T-cell (primary cell): ENCODE measurements around the gene ZNF778. TPM values are rescaled to one million over a fixed set of nuclear protein-coding genes. Genes with fewer than 3 reads are reported as not detected.

Experiments
- ATAC-seq, 4 experiments: fragments of 200-7000 bp in 3 of 4; fragments of 150-1000 bp in 1 of 4; cut with Tn5 transposase; replicated peaks in 1 of 4; 1 replicate in 3 of 4; 2 replicates in 1 of 4; pipeline ENCODE4 v1.10.0; 2021; ENCODE audit warnings: moderate library complexity in 3 of 4, mild to moderate bottlenecking in 2 of 4, moderate number of reproducible peaks in 1 of 4
- CTCF ChIA-PET, 2 donors: fragments of 300-600 bp; sonication (Branson Sonifier 250); formaldehyde crosslinking; loops; one replicate each; lab custom pipeline; 2022; ENCODE audit warnings: antibody characterized with exemption in 2 of 2; lab: Charles Lee
- POLR2A ChIA-PET, 2 donors: fragments of 300-600 bp; sonication (Branson Sonifier 250); formaldehyde crosslinking; loops; one replicate each; lab custom pipeline; 2022; ENCODE audit warnings: antibody characterized with exemption in 2 of 2; lab: Charles Lee
- DNase-seq, 35 experiments: peaks; one replicate each; pipeline versions ENCODE4 v3.0.0 to v3.0.0-alpha.2; 2013 to 2023
- H3K27ac ChIP-seq: one replicate; pipeline ENCODE4 v1.5.1; 2013; ENCODE audit warnings: low read length
- H3K27me3 ChIP-seq, 2 experiments: replicated peaks in 1 of 2; 1 replicate in 1 of 2; 2 replicates in 1 of 2; pipeline versions ENCODE4 v1.6.1 to v1.7.0; 2013; ENCODE audit warnings: low read length in 1 of 2, mixed read lengths in 1 of 2; ENCODE audit not compliant: control insufficient read depth in 2 of 2, insufficient read depth in 2 of 2; ENCODE audit errors: extremely low read depth in 1 of 2
- H3K36me3 ChIP-seq, 2 donors: 1 replicate in 1 of 2; 2 replicates in 1 of 2; pipeline versions ENCODE4 v1.6.1 to v1.7.0; 2013; ENCODE audit warnings: low read length in 1 of 2; ENCODE audit not compliant: control insufficient read depth in 2 of 2, insufficient read depth in 1 of 2; ENCODE audit errors: extremely low read depth in 1 of 2
- H3K4me1 ChIP-seq, 2 experiments: 1 replicate in 1 of 2; 2 replicates in 1 of 2; pipeline versions ENCODE4 v1.6.1 to v1.7.0; 2013; ENCODE audit warnings: low read length in 2 of 2, mixed read lengths in 1 of 2; ENCODE audit not compliant: insufficient read depth in 2 of 2, control insufficient read depth in 1 of 2; ENCODE audit errors: extremely low read depth in 1 of 2
- H3K4me3 ChIP-seq, 2 donors: 1 replicate in 1 of 2; 2 replicates in 1 of 2; pipeline versions ENCODE4 v1.5.1 to v1.7.0; 2013; ENCODE audit warnings: mild to moderate bottlenecking in 2 of 2, low read length in 1 of 2, moderate library complexity in 1 of 2; ENCODE audit not compliant: control insufficient read depth in 1 of 2; ENCODE audit errors: extremely low read depth in 1 of 2
- H3K9me3 ChIP-seq: 2 replicates; pipeline ENCODE4 v1.7.0; 2013
- H3K27ac Mint-ChIP-seq, 2 donors: one replicate each; pipeline ENCODE4 v1.8.0; 2020 to 2021; ENCODE audit warnings: mild to moderate bottlenecking in 2 of 2, mixed read lengths in 2 of 2
- H3K27me3 Mint-ChIP-seq, 2 donors: one replicate each; pipeline ENCODE4 v1.8.0; 2021 to 2022; ENCODE audit warnings: mixed read lengths in 2 of 2
- H3K36me3 Mint-ChIP-seq: one replicate; pipeline ENCODE4 v1.8.0; 2021; ENCODE audit warnings: mixed read lengths
- H3K4me1 Mint-ChIP-seq, 3 donors: one replicate each; pipeline ENCODE4 v1.8.0; 2020 to 2022; ENCODE audit warnings: mixed read lengths in 3 of 3, mild to moderate bottlenecking in 1 of 3
- H3K4me3 Mint-ChIP-seq, 3 donors: one replicate each; pipeline ENCODE4 v1.8.0; 2020 to 2022; ENCODE audit warnings: mild to moderate bottlenecking in 3 of 3, mixed read lengths in 3 of 3, moderate library complexity in 3 of 3
- H3K9me3 Mint-ChIP-seq, 3 donors: one replicate each; pipeline ENCODE4 v1.8.0; 2020 to 2022; ENCODE audit warnings: mixed read lengths in 3 of 3
- WGBS: methylation state at CpG from one replicate; pipeline ENCODE4 v1.1.5; 2013; ENCODE audit warnings: missing lambda C conversion rate; ENCODE audit not compliant: insufficient coverage; 5-methylcytosine and 5-hydroxymethylcytosine counted together
- total RNA-seq, 35 experiments: library from RNA in 6 of 35; stranded (reverse) in 6 of 35; fragments of 120-200 nt in 1 of 35; gene quantifications; one replicate each; pipeline versions ENCODE4 v1.2.1 to v1.2.4 and lab custom pipeline; 2013 to 2026

The ZNF778 gene
- total RNA-seq, 5 donors from 2014 or later (not counting 1 experiment from before 2014, with no cell fraction given): 6.0 to 16.3 (median 13.6) TPM

- Mint-ChIP-seq H3K9me3 (peaks cover 0 to 21% (median 16%) of the 10 kb centered on the region in 3 donors), H3K4me1 (no peaks in the 10 kb centered on the region), H3K27me3 (no peaks in the 10 kb centered on the region), H3K4me3 (no peak overlapping the region), H3K27ac (no peak overlapping the region), H3K36me3 (peaks cover 80% of the 10 kb centered on the region)
- Histone ChIP-seq H3K4me1 (no peaks in the 10 kb centered on the region), H3K36me3 (peaks cover 35 to 53% of the 10 kb centered on the region in 2 donors), H3K27me3 (no peaks in the 10 kb centered on the region), H3K27ac (no peak overlapping the region), H3K4me3 (no peak overlapping the region), H3K9me3 (peaks cover 14% of the 10 kb centered on the region)
- ATAC-seq (no peak), DNase-seq (no peak)
- CTCF ChIA-PET: no interaction called here
- WGBS: 98% methylated on average over 14 of the region's 14 CpGs
- POLR2A ChIA-PET: no interaction called here
Measured at GRCh38 chr16:89230255-89230654, 12.8 kb downstream of the ZNF778 start.

DNA sequence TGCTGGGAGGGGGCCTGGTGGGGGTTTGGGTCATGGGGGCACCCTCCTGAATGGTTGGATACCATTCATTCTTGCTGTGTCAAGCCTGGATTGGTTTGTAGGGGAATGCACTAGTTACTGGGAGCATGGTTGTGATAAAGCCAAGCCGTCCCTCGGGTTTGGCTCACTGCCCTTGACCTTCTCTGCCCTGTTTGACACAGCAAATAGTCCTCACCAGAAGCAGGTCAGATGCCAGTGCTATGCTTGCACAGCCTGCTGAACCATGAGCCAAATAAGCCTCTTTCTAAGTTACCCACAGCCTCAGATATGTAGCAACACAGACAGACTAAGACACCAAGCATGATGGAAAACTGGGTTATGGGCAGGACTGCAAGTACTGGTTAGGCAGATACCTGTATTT is 14.6 kb downstream of the ZNF778 start:
- Histone ChIP-seq H3K4me3 (no peak overlapping the region), H3K9me3 (peaks cover 12% of the 10 kb centered on the region), H3K4me1 (no peaks in the 10 kb centered on the region), H3K27me3 (no peaks in the 10 kb centered on the region), H3K27ac (no peak overlapping the region), H3K36me3 (peaks cover 24 to 39% of the 10 kb centered on the region in 2 donors)
- DNase-seq (no peak), ATAC-seq (no peak)
- Mint-ChIP-seq H3K36me3 (peaks cover 63% of the 10 kb centered on the region), H3K27me3 (no peaks in the 10 kb centered on the region), H3K9me3 (peaks cover 0 to 14% (median 9%) of the 10 kb centered on the region in 3 donors), H3K27ac (no peak overlapping the region), H3K4me1 (no peaks in the 10 kb centered on the region), H3K4me3 (no peak overlapping the region)
- POLR2A ChIA-PET: no interaction called here
- no CpG with 5 or more reads among the region's 2 CpGs for WGBS
- CTCF ChIA-PET: no interaction called here

GRCh38 chr16:89233678-89234490 is 16.4 kb downstream of the ZNF778 start:
- Mint-ChIP-seq H3K9me3 (peaks cover 0 to 3% (median under 1%) of the 10 kb centered on the region in 3 donors), H3K4me3 (no peak overlapping the region), H3K36me3 (peaks cover 45% of the 10 kb centered on the region), H3K27ac (no peak overlapping the region), H3K27me3 (no peaks in the 10 kb centered on the region), H3K4me1 (no peaks in the 10 kb centered on the region)
- ChIA-PET CTCF (no interaction called here), POLR2A (no interaction called here)
- DNase-seq (no peak), ATAC-seq (no peak)
- H3K4me3 ChIP-seq: no peak overlapping the region
- H3K4me1 ChIP-seq: no peaks in the 10 kb centered on the region
- 98% methylated on average over 14 of the region's 16 CpGs for WGBS
- H3K27ac ChIP-seq: no peak overlapping the region
- H3K27me3 ChIP-seq: no peaks in the 10 kb centered on the region
- H3K36me3 ChIP-seq: peaks cover 15 to 28% of the 10 kb centered on the region in 2 donors
- H3K9me3 ChIP-seq: no peaks in the 10 kb centered on the region

DNA sequence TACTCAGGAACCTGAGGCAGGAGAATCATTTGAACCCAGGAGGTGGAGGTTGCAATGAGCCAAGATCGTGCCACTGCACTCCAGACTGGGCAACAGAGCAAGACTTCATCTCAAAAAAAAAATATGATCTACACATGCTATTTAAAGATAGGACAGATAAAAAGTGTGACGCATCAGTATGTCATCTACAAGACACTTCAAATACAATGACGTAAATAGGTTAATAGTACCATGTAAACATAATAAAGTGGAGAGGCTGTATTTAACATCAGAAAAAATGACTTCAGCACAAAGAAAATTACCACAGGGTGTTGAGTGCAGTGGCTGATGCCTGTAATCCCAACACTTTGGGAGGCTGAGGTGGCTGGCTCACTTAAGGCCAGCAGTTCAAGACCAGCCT is 20.2 kb downstream of the ZNF778 start:
- H3K9me3 Mint-ChIP-seq: no peaks in the 10 kb centered on the region
- H3K4me1 Mint-ChIP-seq: peaks cover 8 to 13% (median 8%) of the 10 kb centered on the region in 3 donors
- Histone ChIP-seq H3K4me1 (peaks cover 3 to 19% of the 10 kb centered on the region in 2 experiments), H3K36me3 (peaks cover 3 to 4% of the 10 kb centered on the region in 2 donors), H3K27ac (no peak overlapping the region), H3K27me3 (no peaks in the 10 kb centered on the region), H3K4me3 (no peak overlapping the region), H3K9me3 (no peaks in the 10 kb centered on the region)
- no CpG with 5 or more reads among the region's 3 CpGs for WGBS
- no peak for ATAC-seq
- no peak overlapping the region for H3K27ac Mint-ChIP-seq
- no peak for DNase-seq
- peaks cover 11% of the 10 kb centered on the region for H3K36me3 Mint-ChIP-seq
- H3K27me3 Mint-ChIP-seq: no peaks in the 10 kb centered on the region
- no peak overlapping the region for H3K4me3 Mint-ChIP-seq
- ChIA-PET POLR2A (no interaction called here), CTCF (no interaction called here)

DNA sequence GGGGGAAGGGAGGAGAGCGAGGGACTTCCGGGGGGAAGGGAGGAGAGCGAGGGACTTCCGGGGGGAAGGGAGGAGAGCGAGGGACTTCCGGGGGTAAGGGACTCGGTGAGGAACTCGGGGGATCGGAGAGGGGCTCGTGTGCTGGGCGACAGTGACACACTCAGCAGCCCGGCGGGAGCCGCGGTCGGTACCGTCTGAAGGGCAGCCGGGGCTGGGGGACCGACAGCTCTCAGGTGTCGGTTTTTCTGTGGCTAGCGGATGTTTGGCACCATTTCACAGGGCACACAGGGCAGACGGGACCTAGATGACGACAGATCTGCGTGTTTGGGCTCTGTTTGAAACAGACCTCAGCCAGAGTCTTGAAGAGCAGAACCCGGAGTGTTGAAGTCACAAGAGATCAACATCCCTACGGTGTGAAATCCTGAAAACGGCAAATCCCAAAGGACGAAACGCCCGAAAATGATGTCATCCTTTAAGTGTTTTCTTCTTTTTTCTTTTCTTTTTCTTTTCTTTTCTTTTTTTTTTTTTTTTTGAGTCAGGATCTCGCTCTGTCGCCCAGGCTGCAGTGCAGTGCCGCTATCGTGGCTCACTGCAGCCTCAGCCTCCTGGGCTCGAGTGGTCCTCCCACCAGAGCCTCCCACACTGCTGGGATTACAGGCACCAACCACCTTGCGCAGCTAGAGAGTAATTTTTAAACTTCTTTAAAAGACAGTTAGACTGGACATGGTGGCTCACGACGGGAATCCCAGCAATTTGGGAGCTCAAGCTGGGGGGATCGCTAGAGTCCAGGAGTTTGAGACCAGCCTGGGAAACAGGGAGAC is 23.9 kb downstream of the ZNF778 start:
- Histone ChIP-seq H3K27me3 (no peaks in the 10 kb centered on the region), H3K4me1 (peaks cover 3 to 23% of the 10 kb centered on the region in 2 experiments), H3K27ac (peak overlapping the region; percentile 91), H3K36me3 (no peaks in the 10 kb centered on the region), H3K4me3 (peak overlapping the region; percentile 63 to 87), H3K9me3 (no peaks in the 10 kb centered on the region)
- 4% methylated on average over 25 of the region's 39 CpGs for WGBS
- H3K4me3 Mint-ChIP-seq: peak overlapping the region; percentile 82 to 98 (median 97)
- no peaks in the 10 kb centered on the region for H3K9me3 Mint-ChIP-seq
- DNase-seq: peak; percentile 64 to 96 (median 89)
- H3K36me3 Mint-ChIP-seq: no peaks in the 10 kb centered on the region
- peak overlapping the region; percentile 99 for H3K27ac Mint-ChIP-seq
- ChIA-PET CTCF (interaction anchor here (0.6 to 1.5 kb wide), 7 partner anchors 19 to 435 kb away, joined by 3 to 7 read pairs (median 4); partner anchors contain the start of gene ZNF778 (in 1 of the 2)), POLR2A (interaction anchor here in 1 of 2 donors (0.6 kb wide), 2 partner anchors 147 to 649 kb away, joined by 3 read pairs; no protein-coding TSS in a partner anchor)
- peak; percentile 76 to 86 (median 80) for ATAC-seq
- H3K27me3 Mint-ChIP-seq: no peaks in the 10 kb centered on the region
- H3K4me1 Mint-ChIP-seq: peaks cover 11 to 25% (median 21%) of the 10 kb centered on the region in 3 donors

DNA sequence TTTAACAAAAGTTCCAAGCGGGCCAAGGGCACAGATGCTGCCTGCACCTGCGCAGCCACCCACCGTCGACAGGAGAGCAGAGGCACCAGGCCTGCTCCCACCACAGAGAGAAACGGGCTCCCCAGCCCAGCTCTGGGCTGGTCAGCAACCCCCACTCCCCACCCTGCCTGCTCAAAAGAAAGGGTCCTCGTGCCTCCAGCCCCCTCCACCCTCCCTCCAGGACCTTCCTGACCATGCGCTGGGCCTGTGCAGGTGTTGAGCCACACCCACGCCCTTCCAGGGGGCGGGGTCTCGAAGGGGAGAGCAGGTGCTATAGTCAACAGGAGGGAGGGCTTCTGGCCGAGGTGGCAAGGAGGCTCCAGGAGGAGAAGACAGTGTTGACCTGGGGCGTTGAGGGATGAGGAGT is 25.3 kb downstream of the ZNF778 start:
- no peaks in the 10 kb centered on the region for H3K9me3 Mint-ChIP-seq
- H3K4me3 Mint-ChIP-seq: peak overlapping the region in 2 of 3 donors; percentile 7 to 21
- WGBS: 68% methylated on average over 6 of the region's 12 CpGs
- no peaks in the 10 kb centered on the region for H3K27me3 ChIP-seq
- no peak for DNase-seq
- no peaks in the 10 kb centered on the region for H3K36me3 Mint-ChIP-seq
- no peak overlapping the region for H3K27ac ChIP-seq
- no peaks in the 10 kb centered on the region for H3K9me3 ChIP-seq
- peaks cover 13 to 28% (median 22%) of the 10 kb centered on the region in 3 donors for H3K4me1 Mint-ChIP-seq
- no peaks in the 10 kb centered on the region for H3K36me3 ChIP-seq
- H3K27me3 Mint-ChIP-seq: no peaks in the 10 kb centered on the region
- CTCF ChIA-PET: no interaction called here
- peaks cover 3 to 32% of the 10 kb centered on the region in 2 experiments for H3K4me1 ChIP-seq
- H3K4me3 ChIP-seq: no peak overlapping the region
- H3K27ac Mint-ChIP-seq: peak overlapping the region; percentile 39 to 61
- ATAC-seq: no peak
- POLR2A ChIA-PET: no interaction called here
